K562 (cell line): ENCODE measurements around the gene COL4A2. TPM values are rescaled to one million over a fixed set of nuclear protein-coding genes. Genes with fewer than 3 reads are reported as not detected.

ENCODE experiments used
- ATAC-seq: fragments of 200-7000 bp; cut with Tn5 transposase; 3 replicates; pipeline ENCODE4 v1.9.1; 2020; ENCODE audit warnings: moderate library complexity
- BruUV-seq: library from RNA; stranded (reverse); fragments of 400-500 nt; replicated peaks from 2 replicates; lab custom pipeline; 2021; lab: Mats Ljungman, UMichigan
- CTCF ChIA-PET: fragments of 300-600 bp; formaldehyde crosslinking; extraction: SDS; loops from one replicate; lab custom pipeline; 2021; ENCODE audit warnings: low intra/inter-chr PET ratio; lab: Yijun Ruan, JAX
- POLR2A ChIA-PET: fragments of 300-600, 350-650 bp; sonication (Branson Sonifier 250); formaldehyde crosslinking; extraction: SDS; loops from one replicate; lab custom pipeline; 2021; ENCODE audit warnings: antibody characterized with exemption, inconsistent platforms; lab: Yijun Ruan, JAX
- DNase-seq, 4 experiments: peaks; one replicate each; pipeline versions ENCODE4 v3.0.0 to v3.0.0-alpha.2; 2011 to 2018; ENCODE audit warnings: low spot score in 3 of 4, mixed read lengths in 3 of 4; ENCODE audit errors: extremely low read depth in 1 of 4
- FAIRE-seq: peaks from 2 replicates; lab custom pipeline; 2011; peaks lifted over from hg19 to GRCh38; lab: Jason Lieb, UNC
- H2AFZ ChIP-seq: 2 replicates; pipeline ENCODE4 v1.6.0; 2011; ENCODE audit warnings: low read depth, low read length, control low read depth, inconsistent platforms
- H3K27ac ChIP-seq: fragments of 200-600 bp; 3 replicates; pipeline ENCODE4 v1.8.0; 2011; ENCODE audit warnings: low read depth, mild to moderate bottlenecking, control low read depth, inconsistent platforms, low read length, moderate library complexity, mixed read lengths; ENCODE audit errors: extremely low read depth
- H3K27me3 ChIP-seq, 2 experiments: fragments of 300-600 bp in 1 of 2; 2 replicates in 1 of 2; 3 replicates in 1 of 2; pipeline versions ENCODE4 v1.6.0 to v1.8.0; 2011; ENCODE audit warnings: inconsistent platforms in 2 of 2, low read length in 2 of 2, mild to moderate bottlenecking in 1 of 2, mixed read lengths in 1 of 2, moderate library complexity in 1 of 2; ENCODE audit not compliant: control insufficient read depth in 2 of 2, insufficient read depth in 2 of 2
- H3K36me3 ChIP-seq: fragments of 300-600 bp; 3 replicates; pipeline ENCODE4 v1.8.0; 2011; ENCODE audit warnings: mild to moderate bottlenecking, low read length, inconsistent platforms; ENCODE audit not compliant: control insufficient read depth, insufficient read depth
- H3K4me1 ChIP-seq, 2 experiments: fragments of 200-600 bp in 1 of 2; replicated peaks in 1 of 2; 2 replicates in 1 of 2; 3 replicates in 1 of 2; pipeline versions ENCODE4 v1.5.1 to v1.8.0; 2011; ENCODE audit warnings: inconsistent platforms in 2 of 2, low read length in 2 of 2, mild to moderate bottlenecking in 1 of 2, mixed read lengths in 1 of 2, moderate library complexity in 1 of 2; ENCODE audit not compliant: control insufficient read depth in 2 of 2, insufficient read depth in 2 of 2
- H3K4me2 ChIP-seq: 2 replicates; pipeline ENCODE4 v1.6.1; 2011; ENCODE audit warnings: low read length, control low read depth, inconsistent platforms, mixed read lengths; ENCODE audit not compliant: insufficient read depth
- H3K4me3 ChIP-seq: fragments of 200-600 bp; sonication (generic), shearing (Covaris generic); 2 replicates; pipeline ENCODE4 v1.5.1; 2016; ENCODE audit warnings: control low read depth, inconsistent platforms
- H3K79me2 ChIP-seq: fragments of 200-600 bp; 3 replicates; pipeline ENCODE4 v1.8.0; 2011; ENCODE audit warnings: low read length, inconsistent platforms; ENCODE audit not compliant: control insufficient read depth, insufficient read depth
- H3K9ac ChIP-seq, 2 experiments: 2 replicates each; pipeline versions ENCODE4 v1.6.0 to v1.6.1; 2011; ENCODE audit warnings: low read depth in 2 of 2, low read length in 2 of 2, control low read depth in 1 of 2, inconsistent platforms in 1 of 2, mild to moderate bottlenecking in 1 of 2, mixed read lengths in 1 of 2; ENCODE audit not compliant: insufficient read depth in 1 of 2
- H3K9me1 ChIP-seq: one replicate; pipeline ENCODE4 v1.6.0; 2011; ENCODE audit warnings: inconsistent platforms, mild to moderate bottlenecking, low read length, moderate library complexity; ENCODE audit not compliant: control insufficient read depth, insufficient read depth
- H3K9me3 ChIP-seq: replicated peaks from 2 replicates; pipeline ENCODE4 v1.5.1; 2011; ENCODE audit warnings: low read depth, low read length, inconsistent platforms; ENCODE audit not compliant: control insufficient read depth, insufficient read depth
- H4K20me1 ChIP-seq: replicated peaks from 2 replicates; pipeline ENCODE4 v1.6.1; 2011; ENCODE audit warnings: low read length, inconsistent platforms, mixed read lengths; ENCODE audit not compliant: control insufficient read depth, insufficient read depth
- CBX3 ChIP-seq, 2 experiments: IDR thresholded peaks; 1 replicate in 1 of 2; 2 replicates in 1 of 2; pipeline ENCODE4 v1.6.1; 2012; ENCODE audit warnings: inconsistent platforms in 2 of 2, low read length in 2 of 2, borderline replicate concordance in 1 of 2, control low read depth in 1 of 2
- CREBBP ChIP-seq: IDR thresholded peaks from one replicate; pipeline ENCODE4 v1.6.1; 2012; ENCODE audit warnings: low read depth, mild to moderate bottlenecking, control low read depth, inconsistent platforms, low read length
- ETV1 ChIP-seq: fragments of 450-650 bp; conservative IDR thresholded peaks from 2 replicates; pipeline ENCODE4 v1.6.1; 2016; ENCODE audit warnings: missing genetic modification characterization, control low read depth, low read depth, missing compliant biosample characterization
- FOXM1 ChIP-seq, 2 experiments: fragments of 450-650 bp in 1 of 2; sonication (generic) in 1 of 2; formaldehyde crosslinking in 1 of 2; IDR thresholded peaks; 2 replicates each; pipeline versions ENCODE4 v1.6.1 to v1.9.0; 2017 to 2022; ENCODE audit warnings: low read depth in 2 of 2, mild to moderate bottlenecking in 2 of 2, missing genetic modification reagents in 1 of 2, moderate library complexity in 1 of 2
- GABPA ChIP-seq: fragments of 200-800 bp; sonication (Bioruptor generic); conservative IDR thresholded peaks from 2 replicates; pipeline ENCODE4 v1.6.1; 2016; ENCODE audit warnings: low read depth, missing genetic modification characterization, missing compliant biosample characterization
- LCOR ChIP-seq: sonication (generic); formaldehyde crosslinking; IDR thresholded peaks from 2 replicates; pipeline ENCODE4 v1.8.0; 2022; ENCODE audit warnings: mild to moderate bottlenecking, missing genetic modification reagents
- NEUROD1 ChIP-seq: fragments of 150-350 bp; IDR thresholded peaks from 2 replicates; pipeline ENCODE4 v1.6.1; 2014; ENCODE audit warnings: borderline replicate concordance, low read length, low read depth; ENCODE audit not compliant: partially characterized antibody
- PHF8 ChIP-seq: fragments of 200-600 bp; sonication (generic); IDR thresholded peaks from 2 replicates; pipeline ENCODE4 v1.6.1; 2012; ENCODE audit warnings: mixed run types, mild to moderate bottlenecking, inconsistent platforms, low read length, moderate library complexity, borderline replicate concordance
- POLR2A ChIP-seq: fragments of 450-650 bp; conservative IDR thresholded peaks from 2 replicates; pipeline ENCODE4 v1.6.1; 2016
- SOX6 ChIP-seq: fragments of 450-650 bp; IDR thresholded peaks from 2 replicates; pipeline ENCODE4 v1.6.1; 2014; ENCODE audit warnings: mild to moderate bottlenecking
- TBL1XR1 ChIP-seq, 2 experiments: IDR thresholded peaks; 2 replicates each; pipeline ENCODE4 v1.6.1; 2012; ENCODE audit warnings: improper control_type of control experiment in 2 of 2, low read length in 2 of 2, mild to moderate bottlenecking in 1 of 2
- ZKSCAN3 ChIP-seq: fragments of 250-450 bp; sonication (Bioruptor Pico); IDR thresholded peaks from 2 replicates; pipeline ENCODE4 v1.4.0; 2020
- ZNF347 ChIP-seq: fragments of 450-650 bp; formaldehyde crosslinking; IDR thresholded peaks from 2 replicates; pipeline ENCODE4 v1.4.0; 2020; ENCODE audit warnings: low read depth, mild to moderate bottlenecking, moderate library complexity
- ZNF445 ChIP-seq: fragments of 250-450 bp; sonication (Bioruptor Pico); IDR thresholded peaks from 2 replicates; pipeline ENCODE4 v1.4.0; 2020; ENCODE audit warnings: low read depth, mild to moderate bottlenecking, moderate library complexity
- ZNF766 ChIP-seq: fragments of 200-800 bp; sonication (Bioruptor generic); conservative IDR thresholded peaks from 2 replicates; pipeline ENCODE4 v1.6.1; 2016; ENCODE audit warnings: missing genetic modification characterization, missing compliant biosample characterization
- ZZZ3 ChIP-seq: fragments of 450-650 bp; IDR thresholded peaks from 2 replicates; pipeline ENCODE4 v1.6.1; 2016; ENCODE audit warnings: antibody characterized with exemption, mild to moderate bottlenecking, moderate library complexity
- WGBS: fragments of 100-300 bp; shearing (Covaris generic); methylation state at CpG from one replicate; pipeline ENCODE4 v1.1.6; 2016; ENCODE audit warnings: low coverage, mixed read lengths; ENCODE audit not compliant: insufficient coverage; ENCODE audit errors: missing lambda C conversion rate; 5-methylcytosine and 5-hydroxymethylcytosine counted together
- in situ Hi-C: fragments of 300-500 bp; cut with MboI; formaldehyde crosslinking; loops from 4 replicates; pipeline ENCODE4 v1.15.0; 2018; ENCODE audit warnings: inconsistent platforms, mixed read lengths
- intact Hi-C: fragments of 100-400 bp; cut with micrococcal nuclease; formaldehyde crosslinking; loops from 2 replicates; pipeline ENCODE4 v1.14.2; 2022
- polyA plus RNA-seq, 8 experiments: library from polyadenylated mRNA; depleted of rRNA in 4 of 8; stranded (reverse) in 5 of 8; unstranded in 3 of 8; fragments of >200 nt; fragmentation: Nextera tagmentation in 2 of 8; fragmentation: Illumina TruSeq in 1 of 8; extraction: Ambion mirVana in 2 of 8; extraction: Trizol in 1 of 8; gene quantifications; 2 replicates each; pipeline versions ENCODE4 v1.2.1 to v1.2.3, GENCODE V29; 2011 to 2014; ENCODE audit warnings: inconsistent platforms in 1 of 8, missing spikeins in 1 of 8
- total RNA-seq, 7 experiments: library from RNA; depleted of rRNA in 6 of 7; stranded (reverse); fragments of >200 nt in 6 of 7; fragmentation: Illumina TruSeq in 2 of 7; extraction: Trizol in 2 of 7; gene quantifications; 2 replicates each; pipeline versions ENCODE4 v1.2.1 to v1.2.3, GENCODE V29; 2011 to 2021; ENCODE audit warnings: low replicate concordance in 1 of 7
- TF ChIP-seq, protein P1 (sequence below): sonication (generic); formaldehyde crosslinking; IDR thresholded peaks from 2 replicates; pipeline ENCODE4 v1.8.1; 2022; ENCODE audit warnings: missing genetic modification reagents
- TF ChIP-seq, protein P2 (sequence below): fragments of 450-650 bp; IDR thresholded peaks from 2 replicates; pipeline ENCODE4 v1.6.1; 2014; ENCODE audit warnings: low read depth, mild to moderate bottlenecking, moderate library complexity, borderline replicate concordance

Gene COL4A2
- total and polyA plus RNA-seq, 9 of the 15 experiments (the other 6 are each of a cell fraction or from before 2014, with no cell fraction given): 0.13 to 15.2 (median 8.1) TPM

DNA sequence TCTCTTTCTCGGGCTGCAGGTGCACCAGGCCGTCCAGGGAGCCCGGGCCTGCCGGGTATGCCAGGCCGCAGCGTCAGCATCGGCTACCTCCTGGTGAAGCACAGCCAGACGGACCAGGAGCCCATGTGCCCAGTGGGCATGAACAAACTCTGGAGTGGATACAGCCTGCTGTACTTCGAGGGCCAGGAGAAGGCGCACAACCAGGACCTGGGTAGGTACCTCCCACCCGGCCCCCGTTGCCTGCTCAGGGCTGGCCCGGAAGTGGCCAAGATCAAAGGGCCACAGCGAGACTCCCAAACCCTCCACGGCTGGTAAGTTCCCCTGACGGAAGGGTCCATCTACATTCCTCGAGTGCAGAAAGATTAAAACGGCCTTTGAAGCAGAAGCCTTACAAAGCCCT, 199.3 kb downstream of the COL4A2 start (continued):
- peak; percentile 17; the same call in 1 of the 2 replicates for TF ChIP-seq PHF8
- TF ChIP-seq GABPA (tag): peak; percentile 52
- no peak for TF ChIP-seq ZNF445 (CRISPR knock-in tag)
- TF ChIP-seq ETV1 (tag): peak; percentile 83

DNA sequence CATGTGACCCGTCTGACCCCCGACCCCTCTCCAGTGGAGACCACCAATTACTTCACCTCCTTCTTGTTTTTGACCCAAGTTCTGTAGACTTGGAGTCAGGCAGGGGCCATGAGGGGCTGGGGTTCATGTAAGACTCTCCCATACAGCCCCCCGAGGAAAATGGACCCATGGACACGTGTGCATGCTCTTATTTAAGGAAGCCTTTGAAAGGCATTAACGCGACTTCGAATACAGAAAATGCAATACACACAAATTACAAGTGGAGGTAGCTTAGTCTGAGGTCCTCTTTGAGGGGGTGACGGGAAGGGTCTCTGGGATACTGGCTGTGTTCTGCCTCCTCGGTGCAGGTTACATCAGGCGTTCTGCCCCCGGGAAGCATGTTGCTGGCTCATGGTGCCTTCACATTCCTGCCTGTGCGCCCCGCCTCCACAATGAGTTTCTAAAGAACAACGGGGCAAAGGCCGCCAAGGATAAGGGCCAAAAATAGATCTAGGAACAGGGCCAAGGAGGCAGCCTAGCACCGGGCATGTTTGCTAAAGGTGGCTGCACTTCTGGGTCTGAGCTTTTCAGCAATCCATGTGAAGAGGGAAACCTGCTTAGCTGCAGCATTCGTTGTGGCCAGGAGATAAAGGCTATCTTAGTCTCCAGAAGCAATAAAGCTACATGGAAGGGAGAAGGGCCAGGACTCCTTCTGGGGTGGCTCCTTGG, 199.9 kb downstream of the COL4A2 start:
- H3K79me2 ChIP-seq: no peaks in the 10 kb centered on the region; the same call in 2 of the 3 replicates
- ATAC-seq: peak; percentile 67
- no peaks in the 10 kb centered on the region for H3K27me3 ChIP-seq
- no TSS peak for BruUV-seq
- 3% methylated on average over 13 of the region's 17 CpGs for WGBS
- peak overlapping the region; percentile 83 for H2AFZ ChIP-seq
- no peaks in the 10 kb centered on the region for H4K20me1 ChIP-seq
- peak; percentile 97 for FAIRE-seq
- peak overlapping the region; percentile 97 for H3K27ac ChIP-seq
- intact Hi-C loops (loop anchor here (5.0 kb wide), 2 partner anchors 55 to 70 kb away; partner anchors contain the start of gene RAB20), in situ Hi-C loops (no loop called here)
- peaks cover 3% of the 10 kb centered on the region for H3K9me1 ChIP-seq
- peaks cover 71 to 77% of the 10 kb centered on the region in 2 experiments for H3K4me1 ChIP-seq
- no peak overlapping the region for H3K4me3 ChIP-seq
- no peaks in the 10 kb centered on the region for H3K9me3 ChIP-seq
- DNase-seq: peak; percentile 55 to 90 (median 71)
- ChIA-PET POLR2A (interaction anchor here (0.5 to 1.0 kb wide), 6 partner anchors 12 to 364 kb away, joined by 3 to 4 read pairs (median 3); no protein-coding TSS in a partner anchor), CTCF (interaction anchor here (0.6 kb wide), 1 partner anchor 14 kb away, joined by 4 read pairs; no protein-coding TSS in a partner anchor)
- H3K4me2 ChIP-seq: peak overlapping the region; percentile 79
- H3K36me3 ChIP-seq: no peaks in the 10 kb centered on the region
- H3K9ac ChIP-seq: peak overlapping the region; percentile 70 to 77; a peak in 3 of 4 replicates
- TF ChIP-seq FOXM1 (IDR thresholded peaks at IDR 0.05; ENCODE audit: low read depth): peak; percentile 82
- no peak for TF ChIP-seq FOXM1 (CRISPR knock-in tag; IDR thresholded peaks at IDR 0.05; ENCODE audit: low read depth)
- TF ChIP-seq, protein P1, sequence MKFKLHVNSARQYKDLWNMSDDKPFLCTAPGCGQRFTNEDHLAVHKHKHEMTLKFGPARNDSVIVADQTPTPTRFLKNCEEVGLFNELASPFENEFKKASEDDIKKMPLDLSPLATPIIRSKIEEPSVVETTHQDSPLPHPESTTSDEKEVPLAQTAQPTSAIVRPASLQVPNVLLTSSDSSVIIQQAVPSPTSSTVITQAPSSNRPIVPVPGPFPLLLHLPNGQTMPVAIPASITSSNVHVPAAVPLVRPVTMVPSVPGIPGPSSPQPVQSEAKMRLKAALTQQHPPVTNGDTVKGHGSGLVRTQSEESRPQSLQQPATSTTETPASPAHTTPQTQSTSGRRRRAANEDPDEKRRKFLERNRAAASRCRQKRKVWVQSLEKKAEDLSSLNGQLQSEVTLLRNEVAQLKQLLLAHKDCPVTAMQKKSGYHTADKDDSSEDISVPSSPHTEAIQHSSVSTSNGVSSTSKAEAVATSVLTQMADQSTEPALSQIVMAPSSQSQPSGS (CRISPR knock-in tag): no peak
- peak in 1 of 2 experiments; percentile 86; a peak in 2 of 4 replicates for TF ChIP-seq TBL1XR1 (IDR thresholded peaks at IDR 0.05; ENCODE audit: low read length in 2 of 2)
- TF ChIP-seq LCOR (CRISPR knock-in tag): peak; percentile 49; the same call in 1 of the 2 replicates
- TF ChIP-seq CBX3 (IDR thresholded peaks at IDR 0.05; ENCODE audit: borderline replicate concordance in 1 of 2, low read length in 2 of 2): peak in 1 of 2 experiments; percentile 42; a peak in 1 of 3 replicates
- TF ChIP-seq ZNF347 (CRISPR knock-in tag): no peak
- TF ChIP-seq ZZZ3: no peak
- peak; percentile 39 for TF ChIP-seq NEUROD1
- no peak for TF ChIP-seq ZKSCAN3 (CRISPR knock-in tag)
- no peak for TF ChIP-seq POLR2A
- TF ChIP-seq, protein P2, sequence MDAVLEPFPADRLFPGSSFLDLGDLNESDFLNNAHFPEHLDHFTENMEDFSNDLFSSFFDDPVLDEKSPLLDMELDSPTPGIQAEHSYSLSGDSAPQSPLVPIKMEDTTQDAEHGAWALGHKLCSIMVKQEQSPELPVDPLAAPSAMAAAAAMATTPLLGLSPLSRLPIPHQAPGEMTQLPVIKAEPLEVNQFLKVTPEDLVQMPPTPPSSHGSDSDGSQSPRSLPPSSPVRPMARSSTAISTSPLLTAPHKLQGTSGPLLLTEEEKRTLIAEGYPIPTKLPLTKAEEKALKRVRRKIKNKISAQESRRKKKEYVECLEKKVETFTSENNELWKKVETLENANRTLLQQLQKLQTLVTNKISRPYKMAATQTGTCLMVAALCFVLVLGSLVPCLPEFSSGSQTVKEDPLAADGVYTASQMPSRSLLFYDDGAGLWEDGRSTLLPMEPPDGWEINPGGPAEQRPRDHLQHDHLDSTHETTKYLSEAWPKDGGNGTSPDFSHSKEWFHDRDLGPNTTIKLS: 0 out of 2 replicates have a peak, but pooled peaks have one; percentile 45
- no peak for TF ChIP-seq CREBBP
- TF ChIP-seq ZNF766 (CRISPR knock-in tag): peak; percentile 82; the same call in 1 of the 2 replicates
- TF ChIP-seq SOX6: peak; percentile 84
